Measurements from ENCODE around the gene KYNU. TPM values are rescaled to one million over a fixed set of nuclear protein-coding genes. Genes with fewer than 3 reads are reported as not detected.

Gene KYNU
- total and polyA plus RNA-seq, 9 of the 15 experiments (the other 6 are each of a cell fraction or from before 2014, with no cell fraction given), result 2.6 to 11.6 (median 7.2) TPM

- 0% methylated on average over 6 of the region's 6 CpGs for WGBS (ENCODE audit: insufficient coverage, low coverage, missing lambda C conversion rate)
- Histone ChIP-seq H4K20me1 (replicated peaks; ENCODE audit: control insufficient read depth, insufficient read depth, low read length) (no peaks in the 10 kb centered on the region), H2AFZ (ENCODE audit: low read depth, low read length) (no peak overlapping the region), H3K4me1 (replicated peaks in 1 of 2; ENCODE audit: control insufficient read depth in 2 of 2, insufficient read depth in 2 of 2, low read length in 2 of 2) (no peaks in the 10 kb centered on the region), H3K9me1 (ENCODE audit: control insufficient read depth, insufficient read depth, low read length) (no peaks in the 10 kb centered on the region), H3K9ac (ENCODE audit: insufficient read depth in 1 of 2, low read depth in 2 of 2, low read length in 2 of 2) (no peak overlapping the region), H3K36me3 (ENCODE audit: control insufficient read depth, insufficient read depth, low read length) (no peaks in the 10 kb centered on the region), H3K27ac (ENCODE audit: extremely low read depth, low read depth, low read length) (no peak overlapping the region), H3K4me3 (no peak overlapping the region), H3K9me3 (replicated peaks; ENCODE audit: control insufficient read depth, insufficient read depth, low read depth, low read length) (no peaks in the 10 kb centered on the region), H3K79me2 (ENCODE audit: control insufficient read depth, insufficient read depth, low read length) (no peaks in the 10 kb centered on the region), H3K27me3 (ENCODE audit: control insufficient read depth in 2 of 2, insufficient read depth in 2 of 2, low read length in 2 of 2) (no peaks in the 10 kb centered on the region), H3K4me2 (ENCODE audit: insufficient read depth, low read length) (no peak overlapping the region)
- no peak for FAIRE-seq
- DNase-seq (ENCODE audit: extremely low read depth in 1 of 4, low spot score in 3 of 4), result no peak
- ChIA-PET POLR2A (no interaction called here), CTCF (ENCODE audit: low intra/inter-chr PET ratio) (no interaction called here)
- in situ Hi-C loops (cut with MboI) (no loop called here), intact Hi-C loops (cut with micrococcal nuclease) (no loop called here)
- TF ChIP-seq LCOR (CRISPR knock-in tag; IDR thresholded peaks at IDR 0.05) (no peak), ESRRB (CRISPR knock-in tag; IDR thresholded peaks at IDR 0.05; ENCODE audit: borderline replicate concordance) (no peak), YBX1 (IDR thresholded peaks at IDR 0.05) (no peak), E2F3 (CRISPR knock-in tag; IDR thresholded peaks at IDR 0.05) (no peak)
- no TSS peak for BruUV-seq (replicated peaks)
- ATAC-seq, result no peak
These were observed 75.5 kb downstream of the KYNU start for GRCh38 chr2:142952793-142953494.

- ChIA-PET POLR2A (no interaction called here), CTCF (ENCODE audit: low intra/inter-chr PET ratio) (no interaction called here)
- H3K9me1 ChIP-seq (ENCODE audit: control insufficient read depth, insufficient read depth, low read length), result no peaks in the 10 kb centered on the region
- FAIRE-seq (no peak), DNase-seq (ENCODE audit: extremely low read depth in 1 of 4, low spot score in 3 of 4) (no peak), ATAC-seq (no peak)
- H3K4me1 ChIP-seq (replicated peaks in 1 of 2; ENCODE audit: control insufficient read depth in 2 of 2, insufficient read depth in 2 of 2, low read length in 2 of 2), result no peaks in the 10 kb centered on the region
- no peaks in the 10 kb centered on the region for H3K79me2 ChIP-seq (ENCODE audit: control insufficient read depth, insufficient read depth, low read length)
- no peak overlapping the region for H2AFZ ChIP-seq (ENCODE audit: low read depth, low read length)
- no peaks in the 10 kb centered on the region for H3K9me3 ChIP-seq (replicated peaks; ENCODE audit: control insufficient read depth, insufficient read depth, low read depth, low read length)
- H3K4me2 ChIP-seq (ENCODE audit: insufficient read depth, low read length), result no peak overlapping the region
- H3K27me3 ChIP-seq (ENCODE audit: control insufficient read depth in 2 of 2, insufficient read depth in 2 of 2, low read length in 2 of 2), result no peaks in the 10 kb centered on the region
- TF ChIP-seq POLR2A (conservative IDR thresholded peaks at IDR 0.05) (no peak), MAFG (tag; conservative IDR thresholded peaks at IDR 0.05) (peak; percentile 36; the same call in 1 of the 2 replicates)
- no peaks in the 10 kb centered on the region for H4K20me1 ChIP-seq (replicated peaks; ENCODE audit: control insufficient read depth, insufficient read depth, low read length)
- H3K4me3 ChIP-seq, result no peak overlapping the region
- no peak overlapping the region for H3K9ac ChIP-seq (ENCODE audit: insufficient read depth in 1 of 2, low read depth in 2 of 2, low read length in 2 of 2)
- intact Hi-C loops (cut with micrococcal nuclease) (no loop called here), in situ Hi-C loops (cut with MboI) (no loop called here)
- WGBS (ENCODE audit: insufficient coverage, low coverage, missing lambda C conversion rate), result 11% methylated on average over 1 of the region's 1 CpG
- H3K36me3 ChIP-seq (ENCODE audit: control insufficient read depth, insufficient read depth, low read length), result no peaks in the 10 kb centered on the region
- BruUV-seq (replicated peaks), result no TSS peak
- no peak overlapping the region for H3K27ac ChIP-seq (ENCODE audit: extremely low read depth, low read depth, low read length)
These were observed 77.0 kb downstream of the KYNU start for GRCh38 chr2:142954493-142954892.

Measured in K562 (cell line).